HG03139 (cell line): ENCODE results near the gene GDPD5.

Source experiments
- ATAC-seq: cut with Tn5 transposase; IDR thresholded peaks from one replicate; pipeline ENCODE4 v1.9.1; 2021; ENCODE audit not compliant: unreplicated experiment

Gene GDPD5

GRCh38 chr11:75403983-75404658 is 121.6 kb downstream of the GDPD5 start:
- ATAC-seq: no peak

DNA sequence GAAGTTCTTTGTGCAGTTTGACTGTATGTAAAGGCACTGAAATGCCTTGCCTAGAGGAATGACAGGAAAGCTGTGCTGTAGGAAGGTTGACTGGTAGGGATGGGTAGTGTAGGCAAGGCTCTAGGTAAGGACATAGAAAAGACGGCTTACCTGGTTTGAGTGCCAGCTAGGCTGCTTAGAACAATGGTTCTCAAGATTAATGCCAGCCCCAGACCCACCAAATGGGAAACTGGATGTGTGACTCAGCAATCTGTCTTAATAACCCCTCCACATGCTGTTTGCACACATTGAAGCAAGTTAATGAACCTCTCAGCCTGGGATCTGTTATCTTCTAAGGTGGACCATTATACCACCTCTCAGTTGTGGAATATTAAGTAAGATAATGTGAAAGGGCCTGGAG is 122.7 kb downstream of the GDPD5 start:
- ATAC-seq: no peak

GRCh38 chr11:75402002-75402773 is 123.6 kb downstream of the GDPD5 start:
- no peak for ATAC-seq

- no peak for ATAC-seq
These were observed 125.4 kb downstream of the GDPD5 start for GRCh38 chr11:75400146-75400865.

DNA sequence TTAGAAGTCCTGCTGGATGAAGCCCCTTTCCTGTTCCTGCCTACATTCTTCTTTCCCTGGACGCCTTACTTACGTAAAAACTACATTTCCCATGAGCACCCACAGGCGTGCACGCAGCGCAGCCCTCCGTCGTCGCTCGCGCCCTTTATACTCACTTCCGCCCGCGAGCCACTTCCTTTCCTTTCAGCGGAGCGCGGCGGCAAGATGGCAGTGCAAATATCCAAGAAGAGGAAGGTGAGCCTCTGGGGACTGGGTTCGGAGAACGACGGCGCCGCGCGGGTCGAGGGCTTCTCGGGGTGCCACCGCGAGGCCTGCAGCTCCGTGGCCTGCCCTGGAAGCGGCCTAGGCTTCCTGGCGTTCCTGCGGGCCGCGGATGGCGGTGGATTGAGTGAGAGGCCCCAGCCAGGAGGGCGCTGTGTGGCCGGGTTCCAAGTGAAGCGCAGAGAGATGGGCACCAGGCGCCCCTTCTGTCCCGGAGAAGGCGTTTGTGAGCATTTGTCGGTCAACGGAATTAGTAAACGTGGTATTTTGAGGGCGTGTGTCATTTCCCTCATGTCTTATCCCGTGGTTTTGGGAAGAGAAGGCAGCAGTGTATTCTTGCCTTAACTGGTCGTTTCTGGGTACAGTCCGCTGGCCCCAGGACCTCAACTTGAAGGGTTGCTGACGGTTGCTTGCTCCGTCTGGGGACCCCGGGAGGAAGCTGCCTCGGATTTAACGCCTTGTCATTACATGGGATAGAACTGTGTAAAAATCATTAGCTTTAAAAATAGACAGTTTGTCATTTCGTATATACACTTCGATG is 126.2 kb downstream of the GDPD5 start, which contains the start of gene RPS3:
Gene RPS3 (plus strand): TSS at position 175 of the 802 bp plus-strand sequence. CDS start 30 bp downstream, at position 205.
- ATAC-seq: peak; percentile 85

DNA sequence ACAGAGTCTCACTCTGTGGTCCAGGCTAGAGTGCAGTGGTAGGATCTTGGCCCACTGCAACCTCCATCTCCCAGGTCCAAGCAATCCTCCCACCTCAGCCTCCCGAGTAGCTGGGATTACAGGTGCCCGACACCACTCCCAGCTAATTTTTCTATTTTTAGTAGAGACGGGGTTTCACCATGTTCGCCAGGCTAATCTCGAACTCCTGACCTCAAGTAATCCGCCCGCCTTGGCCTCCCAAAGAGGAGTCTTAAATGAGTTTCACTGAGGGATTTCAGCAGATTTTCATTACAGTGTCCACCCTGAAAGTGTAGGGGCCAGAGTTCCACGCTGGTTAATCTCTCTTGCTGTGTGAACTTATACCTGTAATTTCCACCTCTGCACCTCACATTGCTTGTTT is 126.8 kb downstream of the GDPD5 start:
- ATAC-seq: no peak

- no peak for ATAC-seq
These were observed 131.5 kb downstream of the GDPD5 start for GRCh38 chr11:75394085-75394840.

DNA sequence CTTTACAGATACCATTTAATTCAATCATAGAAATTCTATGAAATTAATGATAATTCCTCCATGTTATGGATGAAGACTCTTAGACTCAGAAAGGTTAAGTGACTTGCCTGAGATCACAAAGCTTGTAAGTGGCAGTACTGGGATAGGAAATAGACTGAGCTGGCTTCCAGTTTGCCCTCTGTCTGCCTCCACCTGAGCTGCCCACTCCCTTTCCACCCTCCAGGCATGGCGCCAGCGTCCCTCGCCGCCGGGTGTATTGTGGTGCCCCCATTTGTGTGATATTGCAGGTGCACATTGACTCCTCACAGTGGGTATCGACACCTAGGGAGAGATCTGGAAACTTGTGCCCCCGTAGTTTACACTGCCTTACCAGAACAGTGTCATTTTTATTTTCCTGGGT is 135.8 kb downstream of the GDPD5 start:
- ATAC-seq: no peak

DNA sequence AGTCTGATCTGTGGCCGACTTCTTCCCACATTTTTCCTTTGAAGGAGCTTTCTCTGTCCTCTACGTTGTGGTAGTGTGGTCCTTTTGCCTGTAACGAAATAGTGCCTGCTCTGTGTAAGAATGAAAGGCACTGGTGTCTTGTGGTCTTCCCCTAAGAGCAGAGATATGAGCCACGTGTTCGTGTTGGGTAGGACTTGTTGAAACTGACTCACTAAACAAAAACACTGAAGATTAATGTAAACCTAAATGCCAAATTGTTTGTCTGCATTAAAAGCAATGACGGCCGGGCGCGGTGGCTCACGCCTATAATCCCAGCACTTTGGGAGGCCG is 136.5 kb downstream of the GDPD5 start:
- ATAC-seq: no peak

DNA sequence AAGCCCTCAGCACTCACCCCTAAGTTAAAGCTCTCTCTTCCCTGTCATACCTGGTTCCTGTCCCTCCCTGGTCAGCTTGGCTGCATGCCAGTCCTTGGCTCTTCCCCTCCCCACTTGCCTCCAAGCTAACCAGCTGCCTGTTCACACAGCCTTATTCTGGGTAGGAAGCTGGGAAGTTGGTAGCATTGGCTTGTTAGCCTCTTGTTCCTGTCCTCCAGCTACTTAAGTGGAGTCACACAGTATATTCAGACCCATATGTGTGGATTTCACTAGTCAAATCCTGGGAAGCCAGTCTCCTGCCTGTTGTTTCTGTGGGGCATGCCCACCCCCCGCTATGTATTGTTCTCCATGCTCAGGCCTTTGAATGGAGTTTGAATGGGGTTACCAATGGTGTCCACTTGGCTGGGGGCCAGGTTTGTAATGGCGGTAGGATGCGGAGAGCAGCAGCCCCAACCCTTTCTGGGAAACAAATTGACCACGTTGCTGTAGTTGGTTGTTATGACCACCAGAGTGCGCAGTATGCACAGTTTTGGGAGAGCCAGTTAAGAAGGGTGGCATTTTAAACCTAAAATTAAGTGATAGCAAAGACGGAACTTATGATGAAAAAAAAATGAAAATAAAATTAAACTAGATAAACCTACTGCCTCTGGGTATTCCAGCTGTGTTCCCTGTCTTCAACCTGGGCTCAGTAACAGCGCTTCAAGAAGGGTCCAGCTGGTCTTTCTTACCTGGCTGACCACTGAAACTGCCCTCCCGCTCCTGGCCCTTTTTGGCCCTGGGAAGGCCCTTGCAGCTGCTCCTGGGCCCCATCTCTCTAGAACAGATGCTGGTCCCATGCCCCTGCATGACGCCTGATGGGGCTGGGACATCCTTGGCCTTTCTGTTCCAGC is 137.1 kb downstream of the GDPD5 start:
- ATAC-seq: no peak

GRCh38 chr11:75387736-75388294 is 137.9 kb downstream of the GDPD5 start:
- no peak for ATAC-seq

GRCh38 chr11:75386942-75387630 is 138.7 kb downstream of the GDPD5 start:
- ATAC-seq: no peak
